22Rv1 (cell line): ENCODE measurements around the gene HSD11B1.

Source experiments
- CTCF ChIP-seq: fragments of 450-650 bp; IDR thresholded peaks from 2 replicates; pipeline ENCODE4 v1.5.1; 2017; ENCODE audit warnings: mild to moderate bottlenecking
- ZFX ChIP-seq: fragments of 450-650 bp; IDR thresholded peaks from 2 replicates; pipeline ENCODE4 v1.6.1; 2017; ENCODE audit warnings: antibody characterized with exemption, borderline replicate concordance

- no peak for TF ChIP-seq CTCF
- no peak for TF ChIP-seq ZFX
Measured at GRCh38 chr1:209710847-209711246, 6.2 kb downstream of the HSD11B1 start.
